C1 segment of cervical spinal cord (tissue), 14 donors: ENCODE data around the gene KBTBD2.
"Not testable (repeated sequence)": the region's sequence is repeated elsewhere in the genome, so short reads cannot be mapped to it uniquely, and the experiment has no call there.

ENCODE experiments used
- DNase-seq, 14 donors: peaks; one replicate each; lab custom pipeline; 2025; lab: John Stamatoyannopoulos, UW

KBTBD2 gene

DNA sequence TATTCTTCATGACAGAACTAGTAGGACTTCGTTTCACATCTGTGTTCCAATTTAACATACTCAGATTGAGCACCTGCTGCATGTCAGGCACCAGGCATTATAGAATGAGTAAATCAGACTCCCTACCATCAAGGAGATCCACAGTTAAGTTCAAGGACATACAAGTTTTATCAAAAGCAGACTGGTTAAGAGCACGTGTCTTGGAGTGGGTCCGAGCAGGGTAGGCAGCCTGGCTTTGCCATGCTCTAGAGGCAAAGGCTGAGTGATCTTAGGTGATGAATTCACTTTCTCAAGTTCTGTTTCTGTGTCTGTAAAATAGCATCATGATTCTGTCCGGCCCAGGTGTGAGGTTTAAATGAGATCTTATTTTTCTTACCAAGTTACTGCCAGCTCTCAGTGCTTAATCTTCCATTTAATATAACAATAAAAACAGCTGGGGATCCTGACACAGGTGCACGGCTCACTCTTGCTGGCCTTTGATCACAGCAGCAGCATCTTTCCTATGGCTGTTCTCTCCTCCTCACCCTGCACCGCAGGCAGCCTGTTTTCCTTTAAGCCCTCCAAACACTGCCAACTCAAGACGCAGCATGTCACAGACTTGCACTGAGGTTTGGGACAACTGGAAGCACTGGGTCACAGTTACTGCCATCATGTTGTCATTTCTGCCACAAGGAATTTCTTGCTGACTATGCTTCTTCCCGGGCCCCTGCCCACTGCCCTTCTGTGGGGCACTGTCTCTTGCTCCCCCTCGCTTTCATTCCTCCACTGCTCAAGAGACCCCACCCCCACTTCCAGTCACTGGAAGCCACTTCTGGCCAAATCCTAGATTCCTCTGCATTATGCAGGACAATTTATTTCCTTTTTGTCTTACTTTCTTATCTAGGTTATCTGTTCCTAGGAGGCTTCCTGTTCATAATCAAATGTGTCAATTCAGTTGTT lies 35.5 kb downstream of the KBTBD2 start:
- not testable (repeated sequence) for DNase-seq

DNA sequence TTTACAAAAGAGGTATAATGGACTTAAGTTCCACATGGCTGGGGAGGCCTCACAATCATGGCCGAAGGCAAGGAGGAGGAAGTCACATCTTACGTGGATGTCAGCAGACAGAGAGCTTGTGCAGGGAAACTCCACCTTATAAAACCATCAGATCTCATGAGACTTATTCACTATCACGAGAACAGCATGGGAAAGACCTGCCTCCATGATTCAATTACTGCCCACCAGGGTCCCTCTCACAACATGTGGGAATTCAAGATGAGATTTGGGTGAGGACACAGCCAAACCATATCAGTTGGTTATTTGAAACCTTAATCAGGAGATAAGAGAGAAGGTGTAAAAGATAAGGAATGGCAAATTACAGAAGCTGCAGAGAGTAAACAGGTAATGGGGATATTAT lies 40.9 kb downstream of the KBTBD2 start:
- DNase-seq, result not testable (repeated sequence)

DNA sequence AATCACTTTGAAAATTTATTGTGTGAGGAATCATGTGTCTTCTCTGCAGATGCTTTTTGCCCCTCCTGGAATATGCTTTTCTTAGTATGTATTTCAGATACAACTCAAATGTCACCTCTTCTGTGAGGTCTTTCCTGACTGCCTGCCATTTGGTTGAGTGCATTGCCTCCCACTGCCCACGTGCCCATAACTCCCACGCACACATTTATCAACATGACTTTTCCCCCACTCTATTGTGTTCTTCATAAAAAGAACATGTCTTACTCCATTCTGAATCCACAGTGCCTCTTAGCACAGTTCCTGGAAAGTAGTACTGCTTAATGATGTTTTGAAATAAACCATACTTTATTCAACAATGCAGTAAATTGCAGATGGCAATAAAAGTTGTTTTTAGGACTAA lies 42.9 kb downstream of the KBTBD2 start:
- DNase-seq, result not testable (repeated sequence)

DNA sequence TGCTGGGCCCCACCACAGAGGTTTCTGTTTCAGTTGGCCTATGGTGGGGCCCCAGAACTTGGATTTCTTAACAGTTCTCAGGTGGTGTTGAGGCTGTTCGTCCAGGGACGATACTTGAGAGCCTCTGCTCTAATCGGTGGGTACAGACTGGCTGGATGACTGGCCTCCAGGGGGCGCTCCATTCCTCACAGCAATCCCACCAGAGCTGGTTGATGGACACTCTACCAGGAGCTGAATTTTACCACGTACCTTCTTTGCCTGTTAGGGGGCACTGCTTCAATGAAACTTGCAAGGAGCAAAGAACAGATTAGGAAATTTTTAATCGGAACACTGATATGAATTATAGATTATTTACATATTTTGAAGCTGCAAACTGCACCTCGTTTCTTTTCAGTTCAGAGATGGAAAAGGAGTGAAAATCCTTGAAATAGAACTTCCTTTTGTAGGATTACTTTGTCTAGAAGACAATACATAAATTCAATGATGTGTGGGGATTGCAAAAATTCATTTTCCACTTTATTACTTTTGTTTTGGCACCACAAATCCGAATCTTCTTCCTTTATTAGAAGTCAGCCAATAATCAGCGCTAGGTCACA lies 44.8 kb downstream of the KBTBD2 start:
- peak in 13 of 14 donors; percentile 11 to 75 (median 59) for DNase-seq

DNA sequence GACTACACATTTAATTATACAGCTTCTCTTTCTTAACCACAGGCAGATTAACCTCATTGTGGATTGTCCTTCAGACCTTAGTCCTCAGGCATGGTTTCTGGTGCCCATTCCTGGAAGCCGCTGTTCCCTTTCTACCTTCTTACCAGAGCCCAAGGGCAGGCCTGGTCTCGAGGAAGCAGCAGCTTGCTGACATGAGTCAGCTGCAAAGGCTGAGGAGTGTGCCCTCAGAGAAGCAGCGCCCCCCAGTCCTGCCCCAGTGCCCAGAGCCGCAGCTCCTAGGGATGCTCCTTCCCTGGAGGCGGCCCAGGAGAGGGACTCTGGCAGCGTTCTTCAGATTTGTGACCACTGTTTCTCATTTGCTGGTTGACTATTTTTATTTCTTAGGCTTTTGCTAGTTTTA lies 46.8 kb downstream of the KBTBD2 start:
- not testable (repeated sequence) for DNase-seq

DNA sequence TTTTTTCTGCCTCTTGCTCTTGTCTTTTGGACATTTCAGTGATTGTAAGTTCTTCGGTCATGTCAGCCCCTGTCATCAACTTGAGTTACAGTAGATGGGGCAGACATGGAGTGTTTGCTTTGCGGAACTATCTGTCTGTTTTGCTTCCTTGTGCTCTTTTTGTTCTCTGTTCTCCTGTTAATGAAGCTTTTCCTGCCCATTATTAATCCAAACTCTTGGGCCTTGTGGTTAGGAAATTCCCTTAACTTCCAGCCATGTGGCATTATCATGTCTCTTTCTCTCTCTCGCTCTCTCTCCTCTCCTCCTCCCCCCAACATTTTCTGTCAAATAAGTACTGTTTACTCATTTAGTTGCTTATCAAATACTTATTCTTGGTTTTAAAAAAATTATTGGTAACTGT lies 47.8 kb downstream of the KBTBD2 start:
- not testable (repeated sequence) for DNase-seq

DNA sequence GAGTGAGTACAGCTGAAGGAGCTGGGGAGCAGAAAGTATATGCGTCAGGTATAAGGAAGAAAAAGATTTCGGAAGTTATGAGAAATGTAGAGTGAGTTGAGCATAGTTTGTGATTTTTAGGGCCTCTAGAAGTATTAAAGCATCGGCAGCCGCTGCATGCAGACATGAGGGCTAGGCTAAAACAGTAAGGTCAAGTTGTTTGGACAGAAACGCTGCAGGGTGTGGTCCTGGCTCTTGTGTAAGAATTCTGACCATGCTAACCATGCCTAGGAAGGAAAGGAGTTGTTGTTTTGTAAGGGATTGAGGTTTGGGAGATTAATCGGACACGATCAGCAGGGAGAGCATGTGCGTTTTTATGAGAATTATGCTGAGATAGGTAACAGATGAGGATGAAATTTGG lies 51.7 kb downstream of the KBTBD2 start:
- DNase-seq, result not testable (repeated sequence)

DNA sequence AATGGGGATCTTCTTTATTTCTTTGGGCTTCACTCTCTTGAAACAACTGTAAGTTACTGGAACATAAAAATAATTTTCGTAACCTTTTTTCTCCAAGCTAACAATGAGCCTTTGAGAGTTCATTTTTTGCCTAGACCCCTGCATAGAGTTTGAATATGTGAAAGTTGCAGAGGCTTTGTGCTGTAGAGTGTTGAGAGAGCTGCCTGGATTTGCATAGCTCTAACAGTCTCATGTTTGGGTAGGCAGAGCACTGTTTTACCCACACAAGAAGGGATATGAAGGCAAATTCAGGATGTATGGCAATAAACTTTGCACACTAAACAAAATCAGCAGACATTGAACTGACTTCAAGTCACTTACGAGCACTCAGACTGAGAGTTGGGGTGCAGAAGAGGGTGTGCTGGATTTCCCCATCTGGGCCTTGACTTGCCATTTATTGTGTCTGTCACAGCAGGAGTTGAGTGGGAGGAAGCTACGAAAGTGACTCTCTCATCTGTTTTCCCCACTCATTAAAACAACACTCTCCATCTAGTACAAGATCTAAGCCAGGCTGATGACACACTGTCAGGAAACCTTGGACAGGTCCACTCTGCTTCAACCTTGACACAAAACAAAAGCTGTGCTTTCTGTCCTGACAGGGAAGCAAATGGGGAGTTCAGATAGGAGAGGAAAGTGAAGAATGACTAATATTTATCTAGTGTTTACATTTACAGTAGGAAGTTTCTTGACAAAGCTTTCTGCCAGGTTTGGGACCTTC lies 62.4 kb downstream of the KBTBD2 start:
- not testable (repeated sequence) for DNase-seq
